ENCODE results near the gene HBEGF. TPM values are rescaled to one million over a fixed set of nuclear protein-coding genes. Genes with fewer than 3 reads are reported as not detected.

Gene HBEGF
- total RNA-seq, 1 experiment from 2014 or later: 2.4 TPM

- no peak for TF ChIP-seq CTCF (conservative IDR thresholded peaks at IDR 0.05)
- Histone ChIP-seq H2BK15ac (ENCODE audit: low read depth, low read length) (no peak overlapping the region), H3K23ac (ENCODE audit: insufficient read length, low read depth, low read length) (no peak overlapping the region), H4K91ac (ENCODE audit: insufficient read length, low read depth, low read length) (no peak overlapping the region), H3K4me2 (ENCODE audit: insufficient read depth, insufficient read length, low read length) (no peak overlapping the region), H3K23me2 (ENCODE audit: insufficient read length, low read depth, low read length, poor library complexity, severe bottlenecking) (peaks cover 8% of the 10 kb centered on the region), H3K27me3 (ENCODE audit: insufficient read depth, low read length) (no peaks in the 10 kb centered on the region), H2AFZ (ENCODE audit: low read length) (no peak overlapping the region), H2AK5ac (ENCODE audit: insufficient read length, low read length) (no peak overlapping the region), H3K56ac (ENCODE audit: insufficient read length, low read depth, low read length) (no peak overlapping the region), H3K18ac (ENCODE audit: insufficient read length, low read depth, low read length) (no peak overlapping the region), H2BK120ac (ENCODE audit: low read depth, low read length, poor library complexity, severe bottlenecking) (no peak overlapping the region), H4K5ac (ENCODE audit: insufficient read length, low read depth, low read length) (no peak overlapping the region), H3T11ph (ENCODE audit: low read length) (no peak overlapping the region), H2BK20ac (ENCODE audit: low read depth, low read length, poor library complexity, severe bottlenecking) (no peak overlapping the region), H2BK5ac (ENCODE audit: insufficient read length, low read length) (no peak overlapping the region), H4K20me1 (ENCODE audit: control insufficient read depth, insufficient read depth, insufficient read length) (no peaks in the 10 kb centered on the region), H2BK12ac (ENCODE audit: insufficient read length, low read depth, low read length) (no peak overlapping the region), H3K9me3 (ENCODE audit: control insufficient read depth, low read depth, low read length) (no peaks in the 10 kb centered on the region), H3K27ac (ENCODE audit: insufficient read length, low read depth, low read length) (no peak overlapping the region), H3K14ac (ENCODE audit: insufficient read depth, low read length) (no peak overlapping the region), H4K8ac (replicated peaks; ENCODE audit: insufficient read length, low read depth, low read length) (no peak overlapping the region), H3K4me1 (ENCODE audit: insufficient read depth, low read length) (no peaks in the 10 kb centered on the region), H3K79me2 (ENCODE audit: insufficient read depth, low read length) (peaks cover 10% of the 10 kb centered on the region; the same call in 1 of the 2 replicates), H3K79me1 (ENCODE audit: insufficient read depth, low read depth, low read length, poor library complexity, severe bottlenecking) (peaks cover 11% of the 10 kb centered on the region), H3K9ac (ENCODE audit: extremely low read depth, insufficient read length, low read length) (no peak overlapping the region), H3K4ac (ENCODE audit: low read depth, low read length) (no peak overlapping the region)
- Mint-ChIP-seq H3K27me3 (ENCODE audit: low read depth) (no peaks in the 10 kb centered on the region; the same call in 1 of the 2 replicates), H3K9me3 (peaks cover 0 to 2% of the 10 kb centered on the region in 2 experiments; a peak in 1 of 5 replicates), H3K36me3 (ENCODE audit: insufficient read depth in 1 of 3, low read depth in 3 of 3) (peaks cover 3 to 21% (median 21%) of the 10 kb centered on the region in 3 experiments), H3K4me3 (no peak overlapping the region), H3K27ac (no peak overlapping the region), H3K4me1 (peaks cover 7 to 22% of the 10 kb centered on the region in 2 experiments)
- DNase-seq: no peak
- WGBS (ENCODE audit: extremely low coverage, insufficient read length, low lambda C conversion rate): no CpG with 5 or more reads among the region's 1 CpG
Observed at GRCh38 chr5:140298183-140298601, 48.2 kb downstream of the HBEGF start.

Data from H9 (cell line).